Neural cell (in vitro differentiated cells): ENCODE results near the gene SLC11A1.

ENCODE experiments used
- CTCF ChIP-seq: fragments of 450-650 bp; IDR thresholded peaks from 2 replicates; pipeline ENCODE4 v1.5.1; 2014; ENCODE audit warnings: antibody characterized with exemption, mild to moderate bottlenecking, moderate library complexity; ENCODE audit not compliant: poor library complexity, severe bottlenecking
- POLR2AphosphoS5 ChIP-seq: IDR thresholded peaks from 2 replicates; pipeline ENCODE4 v1.6.1; 2012
- REST ChIP-seq: IDR thresholded peaks from 2 replicates; pipeline ENCODE4 v1.6.1; 2012; ENCODE audit warnings: borderline replicate concordance

- TF ChIP-seq CTCF = no peak
- TF ChIP-seq POLR2AphosphoS5 = no peak
- no peak for TF ChIP-seq REST
Measured at GRCh38 chr2:218389333-218390150, 7.5 kb downstream of the SLC11A1 start.
